Thyroid gland (tissue), 4 donors: ENCODE results near the gene PXDN. TPM values are rescaled to one million over a fixed set of nuclear protein-coding genes. Genes with fewer than 3 reads are reported as not detected.

Experiments used
- DNase-seq, 2 donors: peaks; one replicate each; pipeline ENCODE4 v3.0.0-alpha.2; 2019
- H3K27ac ChIP-seq, 3 donors: fragments of 200-600 bp; sonication (generic); 1 replicate in 2 of 3; 2 replicates in 1 of 3; pipeline ENCODE4 v1.5.1; 2016 to 2019; ENCODE audit warnings: mild to moderate bottlenecking in 1 of 3, moderate library complexity in 1 of 3
- H3K27me3 ChIP-seq: fragments of 200-600 bp; sonication (generic); one replicate; pipeline ENCODE4 v1.5.1; 2019
- H3K36me3 ChIP-seq, 2 donors: fragments of 200-600 bp; sonication (generic); one replicate each; pipeline ENCODE4 v1.5.1; 2016 to 2019
- H3K4me1 ChIP-seq, 2 donors: fragments of 200-600 bp; sonication (generic); one replicate each; pipeline ENCODE4 v1.5.1; 2017 to 2019
- H3K4me3 ChIP-seq, 3 donors: fragments of 200-600 bp; sonication (generic); replicated peaks in 1 of 3; 1 replicate in 2 of 3; 2 replicates in 1 of 3; pipeline ENCODE4 v1.5.1; 2016; ENCODE audit warnings: mild to moderate bottlenecking in 1 of 3
- H3K9me3 ChIP-seq: fragments of 200-600 bp; sonication (generic); one replicate; pipeline ENCODE4 v1.5.1; 2017
- CTCF ChIP-seq, 6 experiments: fragments of 200-600 bp in 3 of 6; fragments of 450-650 bp in 3 of 6; sonication (generic) in 3 of 6; IDR thresholded peaks; one replicate each; pipeline ENCODE4 v1.5.1; 2016 to 2019; ENCODE audit warnings: antibody characterized with exemption in 6 of 6, mild to moderate bottlenecking in 2 of 6, inconsistent platforms in 1 of 6, moderate library complexity in 1 of 6
- POLR2A ChIP-seq, 2 donors: fragments of 450-650 bp; IDR thresholded peaks; one replicate each; pipeline ENCODE4 v1.6.1; 2017; ENCODE audit warnings: antibody characterized with exemption in 2 of 2, mild to moderate bottlenecking in 2 of 2, moderate library complexity in 1 of 2
- whole genome bisulfite sequencing, 2 donors: methylation state at CpG; one replicate each; pipeline ENCODE4 v1.1.5; 2017; 5-methylcytosine and 5-hydroxymethylcytosine counted together
- intact Hi-C: fragments of 100-400 bp; cut with DNase I; formaldehyde crosslinking; loops from one replicate; pipeline ENCODE4 v1.15.1; 2023
- total RNA-seq, 4 donors: library from RNA; depleted of rRNA; stranded (reverse); fragments of >200 nt; gene quantifications; one replicate each; pipeline ENCODE4 v1.2.3, GENCODE V29; 2016

Gene PXDN
- total RNA-seq, 4 donors from 2014 or later, result 6.9 to 17.3 (median 13.6) TPM

GRCh38 chr2:1688161-1688560 is 56.2 kb downstream of the PXDN start:
- Histone ChIP-seq H3K4me1 (no peaks in the 10 kb centered on the region), H3K27ac (no peak overlapping the region), H3K9me3 (no peaks in the 10 kb centered on the region), H3K4me3 (no peak overlapping the region), H3K36me3 (no peaks in the 10 kb centered on the region), H3K27me3 (no peaks in the 10 kb centered on the region)
- WGBS, 2 donors, result 93 to 95% methylated on average over 11 of the region's 11 CpGs
- TF ChIP-seq CTCF (IDR thresholded peaks at IDR 0.05) (no peak), POLR2A (IDR thresholded peaks at IDR 0.05) (no peak)
- DNase-seq, result no peak
- intact Hi-C loops, result no loop called here

GRCh38 chr2:1687254-1687653 is 57.1 kb downstream of the PXDN start:
- TF ChIP-seq CTCF (IDR thresholded peaks at IDR 0.05), result no peak
- Histone ChIP-seq H3K9me3 (no peaks in the 10 kb centered on the region), H3K4me3 (no peak overlapping the region), H3K27ac (no peak overlapping the region), H3K27me3 (no peaks in the 10 kb centered on the region), H3K36me3 (no peaks in the 10 kb centered on the region), H3K4me1 (no peaks in the 10 kb centered on the region)
- no peak for DNase-seq
- WGBS, 2 donors, result 88 to 89% methylated on average over 14 of the region's 14 CpGs
- intact Hi-C loops, result no loop called here

GRCh38 chr2:1686784-1687105 is 57.6 kb downstream of the PXDN start:
- H3K36me3 ChIP-seq, result no peaks in the 10 kb centered on the region
- no peak overlapping the region for H3K4me3 ChIP-seq
- H3K4me1 ChIP-seq, result no peaks in the 10 kb centered on the region
- H3K27me3 ChIP-seq, result no peaks in the 10 kb centered on the region
- intact Hi-C loops, result no loop called here
- H3K27ac ChIP-seq, result no peak overlapping the region
- 73 to 77% methylated on average over 14 of the region's 14 CpGs for WGBS, 2 donors
- TF ChIP-seq POLR2A (IDR thresholded peaks at IDR 0.05) (no peak), CTCF (IDR thresholded peaks at IDR 0.05) (no peak)
- no peak for DNase-seq
- no peaks in the 10 kb centered on the region for H3K9me3 ChIP-seq

- no peak overlapping the region for H3K27ac ChIP-seq
- no peak for DNase-seq
- no peaks in the 10 kb centered on the region for H3K9me3 ChIP-seq
- no peaks in the 10 kb centered on the region for H3K4me1 ChIP-seq
- TF ChIP-seq POLR2A (IDR thresholded peaks at IDR 0.05), result no peak
- TF ChIP-seq CTCF (IDR thresholded peaks at IDR 0.05), result no peak
- no peaks in the 10 kb centered on the region for H3K27me3 ChIP-seq
- intact Hi-C loops, result no loop called here
- WGBS, 2 donors, result 84 to 89% methylated on average over 11 to 21 of the region's 21 CpGs
- no peaks in the 10 kb centered on the region for H3K36me3 ChIP-seq
- H3K4me3 ChIP-seq, result no peak overlapping the region
Observed at GRCh38 chr2:1685957-1686783, 58.1 kb downstream of the PXDN start.

- Histone ChIP-seq H3K4me1 (no peaks in the 10 kb centered on the region), H3K36me3 (no peaks in the 10 kb centered on the region), H3K9me3 (no peaks in the 10 kb centered on the region), H3K4me3 (no peak overlapping the region), H3K27ac (no peak overlapping the region), H3K27me3 (no peaks in the 10 kb centered on the region)
- DNase-seq, result no peak
- 89 to 92% methylated on average over 29 to 36 of the region's 36 CpGs for WGBS, 2 donors
- intact Hi-C loops, result no loop called here
- TF ChIP-seq CTCF (IDR thresholded peaks at IDR 0.05) (no peak), POLR2A (IDR thresholded peaks at IDR 0.05) (no peak)
Observed at GRCh38 chr2:1685078-1685956, 59.0 kb downstream of the PXDN start.
